ENCODE results near the gene DBP. TPM values are rescaled to one million over a fixed set of nuclear protein-coding genes. Genes with fewer than 3 reads are reported as not detected.
A peak's percentile ranks its signal among the peaks of the same experiment; 100 is the strongest.

DBP gene
- total and polyA plus RNA-seq, 2 of the 13 experiments (the other 11 are each of a cell fraction or from before 2014, with no cell fraction given): 1.7 to 5.8 TPM

DNA sequence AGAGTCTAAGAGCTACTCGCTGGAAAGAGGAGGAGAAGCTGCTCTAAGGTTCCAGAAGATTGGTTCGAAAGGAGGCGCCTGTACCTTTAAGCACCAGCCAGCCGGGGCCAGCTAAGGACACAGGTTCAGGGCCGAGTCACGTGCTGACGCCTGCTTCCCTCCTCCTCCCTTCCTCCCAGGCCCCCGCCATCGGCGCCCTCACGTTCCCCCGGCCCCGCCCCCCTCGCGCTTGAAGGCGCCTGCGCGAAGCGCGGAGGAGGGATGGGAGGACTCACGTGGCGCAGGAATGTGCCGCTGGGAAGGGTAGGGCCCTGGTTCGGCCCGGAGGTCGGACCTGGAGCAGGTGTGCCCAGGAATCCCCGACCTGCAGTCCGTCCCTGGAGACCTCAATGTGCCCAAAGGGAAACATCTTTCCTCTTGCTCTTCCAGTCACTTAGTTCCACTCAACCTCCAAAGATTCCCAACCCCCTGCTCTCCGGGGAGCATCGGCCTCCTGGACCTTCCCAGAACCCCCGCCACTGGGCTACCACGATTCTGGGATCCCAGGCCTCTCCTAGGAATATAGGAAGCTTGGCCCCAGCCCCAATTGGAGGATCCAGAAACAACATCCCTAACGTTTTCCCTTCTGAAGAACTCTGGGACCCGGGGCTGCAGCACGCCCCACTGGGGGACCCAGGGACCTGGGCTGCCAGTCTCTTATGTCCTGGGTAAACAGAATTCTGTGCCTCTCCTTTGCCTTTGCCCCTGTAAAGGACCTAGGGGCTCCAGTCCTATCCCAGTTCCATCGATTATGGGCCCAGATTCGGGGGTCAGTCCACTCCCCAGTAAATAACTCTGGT is 2.5 kb downstream of the DBP start (continued):
- TF ChIP-seq IRF9 (CRISPR knock-in tag; IDR thresholded peaks at IDR 0.05; ENCODE audit: borderline replicate concordance) (no peak), ZNF101 (CRISPR knock-in tag; IDR thresholded peaks at IDR 0.05; ENCODE audit: borderline replicate concordance, low read depth) (no peak), MYC (CRISPR knock-in tag; IDR thresholded peaks at IDR 0.05; ENCODE audit: borderline replicate concordance) (peak; percentile 94), KDM4B (CRISPR knock-in tag; IDR thresholded peaks at IDR 0.05) (0 out of 2 replicates have a peak, but pooled peaks have one; percentile 34), TAF1 (CRISPR knock-in tag; IDR thresholded peaks at IDR 0.05) (peak; percentile 57; the same call in 1 of the 2 replicates), NFE2L1 (CRISPR knock-in tag; IDR thresholded peaks at IDR 0.05; ENCODE audit: borderline replicate concordance) (no peak), ZNF383 (CRISPR knock-in tag; IDR thresholded peaks at IDR 0.05; ENCODE audit: borderline replicate concordance) (no peak), KDM1A (CRISPR knock-in tag; IDR thresholded peaks at IDR 0.05) (no peak), MED8 (CRISPR knock-in tag; IDR thresholded peaks at IDR 0.05; ENCODE audit: insufficient replicate concordance) (no peak), ZBTB3 (CRISPR knock-in tag; IDR thresholded peaks at IDR 0.05; ENCODE audit: borderline replicate concordance, low read depth) (no peak), REST (IDR thresholded peaks at IDR 0.05; ENCODE audit: borderline replicate concordance in 1 of 2, low read depth in 1 of 2, low read length in 2 of 2) (peak in 1 of 2 experiments; percentile 10; a peak in 1 of 4 replicates), IRF2 (CRISPR knock-in tag; IDR thresholded peaks at IDR 0.05) (peak; percentile 90), NR0B2 (CRISPR knock-in tag; IDR thresholded peaks at IDR 0.05) (no peak), ZNF562 (CRISPR knock-in tag; IDR thresholded peaks at IDR 0.05; ENCODE audit: borderline replicate concordance) (no peak), YEATS4 (CRISPR knock-in tag; IDR thresholded peaks at IDR 0.05; ENCODE audit: borderline replicate concordance) (peak; percentile 65; the same call in 1 of the 2 replicates), KMT2A (CRISPR knock-in tag; IDR thresholded peaks at IDR 0.05) (no peak; the same call in 1 of the 2 replicates), FOXK2 (IDR thresholded peaks at IDR 0.05) (no peak), TOE1 (CRISPR knock-in tag; IDR thresholded peaks at IDR 0.05) (no peak), ZNF225 (CRISPR knock-in tag; IDR thresholded peaks at IDR 0.05) (no peak), HNRNPK (IDR thresholded peaks at IDR 0.05; ENCODE audit: low read depth, low read length, poor library complexity, severe bottlenecking) (peak; percentile 23), ZFP41 (CRISPR knock-in tag; IDR thresholded peaks at IDR 0.05; ENCODE audit: borderline replicate concordance) (no peak), ZNF451 (CRISPR knock-in tag; IDR thresholded peaks at IDR 0.05) (no peak)
- TF ChIP-seq, protein P1, sequence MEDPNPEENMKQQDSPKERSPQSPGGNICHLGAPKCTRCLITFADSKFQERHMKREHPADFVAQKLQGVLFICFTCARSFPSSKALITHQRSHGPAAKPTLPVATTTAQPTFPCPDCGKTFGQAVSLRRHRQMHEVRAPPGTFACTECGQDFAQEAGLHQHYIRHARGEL (CRISPR knock-in tag; IDR thresholded peaks at IDR 0.05): no peak
- TF ChIP-seq, protein P2, sequence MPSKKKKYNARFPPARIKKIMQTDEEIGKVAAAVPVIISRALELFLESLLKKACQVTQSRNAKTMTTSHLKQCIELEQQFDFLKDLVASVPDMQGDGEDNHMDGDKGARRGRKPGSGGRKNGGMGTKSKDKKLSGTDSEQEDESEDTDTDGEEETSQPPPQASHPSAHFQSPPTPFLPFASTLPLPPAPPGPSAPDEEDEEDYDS (CRISPR knock-in tag; IDR thresholded peaks at IDR 0.05): no peak

Measured in HepG2 (cell line).